Breast epithelium (tissue), 3 donors: ENCODE measurements around the gene SEC22B.
"Not testable (repeated sequence)": the region's sequence is repeated elsewhere in the genome, so short reads cannot be mapped to it uniquely, and the experiment has no call there.

ENCODE experiments used
- CTCF ChIP-seq, 3 donors: fragments of 450-650 bp; IDR thresholded peaks; one replicate each; pipeline ENCODE4 v1.5.1; 2016 to 2017; ENCODE audit warnings: antibody characterized with exemption in 3 of 3, mild to moderate bottlenecking in 3 of 3, moderate library complexity in 3 of 3
- POLR2A ChIP-seq: fragments of 450-650 bp; IDR thresholded peaks from one replicate; pipeline ENCODE4 v1.6.1; 2016; ENCODE audit warnings: antibody characterized with exemption, mild to moderate bottlenecking, moderate library complexity

- not testable (repeated sequence) for TF ChIP-seq CTCF (IDR thresholded peaks at IDR 0.05); POLR2A
These were observed 37.3 kb upstream of the SEC22B start for GRCh38 chr1:120213606-120214005.
